Measurements from ENCODE around the gene SETBP1.

Gene SETBP1

GRCh38 chr18:44759925-44760342 is 79.2 kb downstream of the SETBP1 start:
- no peak for DNase-seq (ENCODE audit: low spot score)

- no peak for DNase-seq (ENCODE audit: low spot score)
These were observed 81.1 kb downstream of the SETBP1 start for GRCh38 chr18:44761812-44762211.

- DNase-seq (ENCODE audit: low spot score) = no peak
These were observed 82.6 kb downstream of the SETBP1 start for GRCh38 chr18:44763327-44763726.

- no peak for DNase-seq (ENCODE audit: low spot score)
These were observed 84.2 kb downstream of the SETBP1 start for GRCh38 chr18:44764863-44765262.

GRCh38 chr18:44765456-44765855 is 84.8 kb downstream of the SETBP1 start:
- no peak for DNase-seq (ENCODE audit: low spot score)

- DNase-seq (ENCODE audit: low spot score) = no peak
These were observed 85.8 kb downstream of the SETBP1 start for GRCh38 chr18:44766450-44766849.

- no peak for DNase-seq (ENCODE audit: low spot score)
These were observed 87.1 kb downstream of the SETBP1 start for GRCh38 chr18:44767807-44768206.

- DNase-seq (ENCODE audit: low spot score) = no peak
These were observed 90.0 kb downstream of the SETBP1 start for GRCh38 chr18:44770641-44771040.

GRCh38 chr18:44771572-44771955 is 90.9 kb downstream of the SETBP1 start:
- DNase-seq (ENCODE audit: low spot score) = no peak

GRCh38 chr18:44771956-44772917 is 91.5 kb downstream of the SETBP1 start:
- DNase-seq (ENCODE audit: low spot score) = no peak

- no peak for DNase-seq (ENCODE audit: low spot score)
These were observed 93.0 kb downstream of the SETBP1 start for GRCh38 chr18:44773640-44774155.

- DNase-seq (ENCODE audit: low spot score) = no peak
These were observed 93.5 kb downstream of the SETBP1 start for GRCh38 chr18:44774191-44774590.

GRCh38 chr18:44777457-44778192 is 96.9 kb downstream of the SETBP1 start:
- no peak for DNase-seq (ENCODE audit: low spot score)

- no peak for DNase-seq (ENCODE audit: low spot score)
These were observed 98.1 kb downstream of the SETBP1 start for GRCh38 chr18:44778788-44779187.

GRCh38 chr18:44779753-44780292 is 99.1 kb downstream of the SETBP1 start:
- no peak for DNase-seq (ENCODE audit: low spot score)

- no peak for DNase-seq (ENCODE audit: low spot score)
These were observed 101.2 kb downstream of the SETBP1 start for GRCh38 chr18:44781886-44782285.

- no peak for DNase-seq (ENCODE audit: low spot score)
These were observed 101.9 kb downstream of the SETBP1 start for GRCh38 chr18:44782617-44783016.

- DNase-seq (ENCODE audit: low spot score) = no peak
These were observed 102.7 kb downstream of the SETBP1 start for GRCh38 chr18:44783371-44783770.

GRCh38 chr18:44786257-44786656 is 105.6 kb downstream of the SETBP1 start:
- DNase-seq (ENCODE audit: low spot score) = no peak

- DNase-seq (ENCODE audit: low spot score) = no peak
These were observed 106.0 kb downstream of the SETBP1 start for GRCh38 chr18:44786688-44787087.

- no peak for DNase-seq (ENCODE audit: low spot score)
These were observed 107.6 kb downstream of the SETBP1 start for GRCh38 chr18:44788334-44788733.

- DNase-seq (ENCODE audit: low spot score) = no peak
These were observed 109.0 kb downstream of the SETBP1 start for GRCh38 chr18:44789710-44790109.

- DNase-seq (ENCODE audit: low spot score) = no peak
These were observed 110.2 kb downstream of the SETBP1 start for GRCh38 chr18:44790860-44791259.
